ENCODE data around the gene PDRG1.

Gene PDRG1

GRCh38 chr20:31903627-31904386 is 48.0 kb downstream of the PDRG1 start:
- no peak for DNase-seq

GRCh38 chr20:31901615-31902014 is 50.2 kb downstream of the PDRG1 start:
- no peak for DNase-seq

- DNase-seq = no peak
Observed at GRCh38 chr20:31897541-31897940, 54.3 kb downstream of the PDRG1 start.

- no peak for DNase-seq
Observed at GRCh38 chr20:31896049-31896448, 55.8 kb downstream of the PDRG1 start.

GRCh38 chr20:31894980-31895675 is 56.7 kb downstream of the PDRG1 start:
- DNase-seq = no peak
